Ovary (tissue), 9 donors: ENCODE data around the gene KRTAP10-12. TPM values are rescaled to one million over a fixed set of nuclear protein-coding genes. Genes with fewer than 3 reads are reported as not detected.

ENCODE experiments used
- DNase-seq, 5 donors: peaks; one replicate each; pipeline ENCODE4 v3.0.0-alpha.2; 2019 to 2020
- H3K27ac ChIP-seq, 2 donors: fragments of 200-600 bp; one replicate each; pipeline versions ENCODE4 v1.5.1 to v1.8.0; 2019 to 2022
- H3K27me3 ChIP-seq: fragments of 200-600 bp; one replicate; pipeline ENCODE4 v1.8.0; 2022
- H3K36me3 ChIP-seq: fragments of 200-600 bp; sonication (generic); one replicate; pipeline ENCODE4 v1.5.1; 2019
- H3K4me1 ChIP-seq: one replicate; pipeline ENCODE4 v1.8.1; 2013; ENCODE audit warnings: mild to moderate bottlenecking, moderate library complexity; ENCODE audit not compliant: insufficient read depth
- H3K4me3 ChIP-seq: fragments of 200-600 bp; sonication (generic); one replicate; pipeline ENCODE4 v1.5.1; 2017
- H3K9me3 ChIP-seq, 2 donors: fragments of 200-600 bp in 1 of 2; sonication (generic) in 1 of 2; one replicate each; pipeline versions ENCODE4 v1.5.1 to v1.8.1; 2013 to 2019; ENCODE audit warnings: mild to moderate bottlenecking in 1 of 2, moderate library complexity in 1 of 2
- CTCF ChIP-seq, 3 donors: fragments of 450-650 bp in 2 of 3; fragments of 200-600 bp in 1 of 3; IDR thresholded peaks; one replicate each; pipeline versions ENCODE4 v1.5.1 to v1.8.0; 2016 to 2022; ENCODE audit warnings: antibody characterized with exemption in 3 of 3, mild to moderate bottlenecking in 1 of 3
- EP300 ChIP-seq: sonication (generic); formaldehyde crosslinking; IDR thresholded peaks from one replicate; pipeline ENCODE4 v1.6.1; 2017; ENCODE audit warnings: antibody characterized with exemption
- POLR2A ChIP-seq: fragments of 450-650 bp; IDR thresholded peaks from one replicate; pipeline ENCODE4 v1.6.1; 2017; ENCODE audit warnings: antibody characterized with exemption, mild to moderate bottlenecking, moderate library complexity
- WGBS, 3 donors: extraction: QIAGEN DNeasy Blood & Tissue Kit in 1 of 3; methylation state at CpG; one replicate each; pipeline versions ENCODE4 v1.1.5 to v1.1.7; 2013 to 2017; 5-methylcytosine and 5-hydroxymethylcytosine counted together
- intact Hi-C, 4 donors: fragments of 100-400 bp; cut with DNase I; formaldehyde crosslinking; loops; one replicate each; pipeline versions ENCODE4 v1.11.0 to v1.15.1; 2022 to 2023
- polyA plus RNA-seq, 2 donors: library from polyadenylated mRNA; stranded (reverse); fragments of 200-250 nt in 1 of 2; fragments of 350-450 nt in 1 of 2; fragmentation: Illumina TruSeq in 1 of 2; extraction: RNeasy Lipid Tissue Mini Kit (QIAGEN cat#74804) in 1 of 2; gene quantifications; one replicate each; pipeline ENCODE4 v1.2.3, GENCODE V29; 2013 to 2014
- total RNA-seq, 7 donors: library from RNA; depleted of rRNA in 2 of 7; stranded (reverse); fragments of >200 nt in 2 of 7; fragmentation: NEBNext Ultra II Directional in 3 of 7; extraction: Animal tissue kit (Norgen Biotek cat#: 25700) in 3 of 7; gene quantifications; one replicate each; pipeline versions ENCODE4 v1.1.0 to v1.2.4, GENCODE V29; 2016 to 2023
- donor health status: DM: no; HTN: no; CAD: no; lungs with moderate emphysema.
- donor health status: DM: no; HTN: no; CAD: no.
- donor health status: Bipolar disorder and iron deficiency.
- donor health status: DM: yes; HTN: yes; CAD: no.
- donor health status: DM: no; HTN: no; CAD: no.
- donor health status: DM: yes; HTN: yes; CAD: no.

Gene KRTAP10-12
- total and polyA plus RNA-seq, 9 donors, result not detected

- no peak overlapping the region for H3K27ac ChIP-seq
- WGBS, 3 donors, result 73 to 83% (median 75%) methylated on average over 9 of the region's 9 CpGs
- intact Hi-C loops, result loop anchor here in 1 of 4 donors (10.0 kb wide), 1 partner anchor 203 kb away; no protein-coding TSS in a partner anchor
- no peaks in the 10 kb centered on the region for H3K36me3 ChIP-seq
- H3K4me3 ChIP-seq, result no peak overlapping the region
- H3K4me1 ChIP-seq, result no peaks in the 10 kb centered on the region
- no peak for DNase-seq
- H3K27me3 ChIP-seq, result no peaks in the 10 kb centered on the region
- TF ChIP-seq CTCF (IDR thresholded peaks at IDR 0.05) (no peak), EP300 (no peak), POLR2A (no peak)
- no peaks in the 10 kb centered on the region for H3K9me3 ChIP-seq
These were observed 30.8 kb downstream of the KRTAP10-12 start for GRCh38 chr21:44727757-44728156.

GRCh38 chr21:44728716-44729115, 31.7 kb downstream of the KRTAP10-12 start:
- no peaks in the 10 kb centered on the region for H3K4me1 ChIP-seq
- WGBS, 3 donors, result 86 to 87% (median 86%) methylated on average over 14 of the region's 14 CpGs

GRCh38 chr21:44729336-44730027, 32.5 kb downstream of the KRTAP10-12 start:
- no peaks in the 10 kb centered on the region for H3K27me3 ChIP-seq
- WGBS, 3 donors, result 86 to 91% (median 88%) methylated on average over 22 to 23 of the region's 23 CpGs
- TF ChIP-seq EP300 (no peak), CTCF (IDR thresholded peaks at IDR 0.05) (no peak), POLR2A (no peak)
- no peaks in the 10 kb centered on the region for H3K4me1 ChIP-seq
- H3K4me3 ChIP-seq, result no peak overlapping the region
- H3K9me3 ChIP-seq, result no peaks in the 10 kb centered on the region
- no peak overlapping the region for H3K27ac ChIP-seq
- intact Hi-C loops, result loop anchor here in 1 of 4 donors (10.0 kb wide), 1 partner anchor 205 kb away; no protein-coding TSS in a partner anchor
- H3K36me3 ChIP-seq, result no peaks in the 10 kb centered on the region
- no peak for DNase-seq

More at GRCh38 chr21:44728716-44729115, 31.7 kb downstream of the KRTAP10-12 start:
- intact Hi-C loops, result loop anchor here in 1 of 4 donors (10.0 kb wide), 1 partner anchor 204 kb away; no protein-coding TSS in a partner anchor
- DNase-seq, result no peak
- H3K4me3 ChIP-seq, result no peak overlapping the region
- no peaks in the 10 kb centered on the region for H3K36me3 ChIP-seq
- H3K27me3 ChIP-seq, result no peaks in the 10 kb centered on the region
- H3K27ac ChIP-seq, result no peak overlapping the region
- TF ChIP-seq CTCF (IDR thresholded peaks at IDR 0.05) (no peak), POLR2A (no peak), EP300 (no peak)
- H3K9me3 ChIP-seq, result no peaks in the 10 kb centered on the region

- H3K36me3 ChIP-seq, result no peaks in the 10 kb centered on the region
- no peaks in the 10 kb centered on the region for H3K27me3 ChIP-seq
- no peaks in the 10 kb centered on the region for H3K9me3 ChIP-seq
- intact Hi-C loops, result no loop called here
- 88 to 94% (median 93%) methylated on average over 7 of the region's 7 CpGs for WGBS, 3 donors
- no peak for DNase-seq
- no peak overlapping the region for H3K27ac ChIP-seq
- TF ChIP-seq POLR2A, result no peak
- TF ChIP-seq CTCF (IDR thresholded peaks at IDR 0.05), result no peak
- no peak for TF ChIP-seq EP300
- H3K4me3 ChIP-seq, result no peak overlapping the region
- no peaks in the 10 kb centered on the region for H3K4me1 ChIP-seq
These were observed 33.0 kb downstream of the KRTAP10-12 start for GRCh38 chr21:44730028-44730395.
